SK-N-SH treated with all-trans-retinoic acid at 6 μM for 48 hours (cell line): ENCODE data around the gene MYLIP.

Experiments used
- ATAC-seq: fragments of 200-7000 bp; cut with Tn5 transposase; 3 replicates; pipeline ENCODE4 v1.9.1; 2020; ENCODE audit warnings: mild to moderate bottlenecking, moderate library complexity
- BACH2 ChIP-seq: fragments of 250-450 bp; sonication (Bioruptor Pico); IDR thresholded peaks from 2 replicates; pipeline ENCODE4 v1.9.0; 2021; ENCODE audit warnings: mild to moderate bottlenecking, borderline replicate concordance
- ESRRG ChIP-seq: fragments of 250-450 bp; sonication (Bioruptor Pico); IDR thresholded peaks from 2 replicates; pipeline ENCODE4 v1.6.1; 2021; ENCODE audit warnings: mild to moderate bottlenecking
- GLIS3 ChIP-seq: fragments of 250-450 bp; sonication (Bioruptor Pico); IDR thresholded peaks from 2 replicates; pipeline ENCODE4 v1.5.0; 2020; ENCODE audit warnings: mild to moderate bottlenecking, moderate library complexity
- ISL1 ChIP-seq: fragments of 250-450 bp; sonication (Bioruptor Pico); IDR thresholded peaks from 2 replicates; pipeline ENCODE4 v2.1.2; 2022; ENCODE audit warnings: mild to moderate bottlenecking, moderate library complexity
- OSR1 ChIP-seq: fragments of 250-450 bp; sonication (Bioruptor Pico); IDR thresholded peaks from 2 replicates; pipeline ENCODE4 v1.8.0; 2022; ENCODE audit warnings: moderate library complexity, mild to moderate bottlenecking, inconsistent platforms
- PPARA ChIP-seq: fragments of 250-450 bp; sonication (Bioruptor Pico); IDR thresholded peaks from 2 replicates; pipeline ENCODE4 v1.5.0; 2020; ENCODE audit warnings: mild to moderate bottlenecking, borderline replicate concordance
- RARB ChIP-seq: fragments of 250-450 bp; sonication (Bioruptor Pico); IDR thresholded peaks from 2 replicates; pipeline ENCODE4 v1.8.0; 2021; ENCODE audit warnings: mild to moderate bottlenecking, moderate library complexity
- SNAI2 ChIP-seq: fragments of 250-450 bp; sonication (Bioruptor Pico); IDR thresholded peaks from 2 replicates; pipeline ENCODE4 v1.5.0; 2020; ENCODE audit warnings: mild to moderate bottlenecking, moderate library complexity
- TCF4 ChIP-seq: fragments of 250-450 bp; sonication (Bioruptor Pico); IDR thresholded peaks from 2 replicates; pipeline ENCODE4 v1.8.0; 2021; ENCODE audit warnings: mild to moderate bottlenecking, moderate library complexity, borderline replicate concordance
- TOX ChIP-seq: fragments of 250-450 bp; sonication (Bioruptor Pico); IDR thresholded peaks from 2 replicates; pipeline ENCODE4 v1.8.0; 2021; ENCODE audit warnings: mild to moderate bottlenecking, moderate library complexity, borderline replicate concordance
- ZC3H10 ChIP-seq: fragments of 250-450 bp; sonication (Bioruptor Pico); IDR thresholded peaks from 2 replicates; pipeline ENCODE4 v1.5.1; 2021; ENCODE audit warnings: mild to moderate bottlenecking, moderate library complexity
- ZFP30 ChIP-seq: fragments of 450-650 bp; formaldehyde crosslinking; IDR thresholded peaks from 2 replicates; pipeline ENCODE4 v1.5.0; 2022; ENCODE audit warnings: mild to moderate bottlenecking, moderate library complexity
- ZNF70 ChIP-seq: fragments of 450-650 bp; formaldehyde crosslinking; IDR thresholded peaks from 2 replicates; pipeline ENCODE4 v1.5.0; 2020; ENCODE audit warnings: mild to moderate bottlenecking, moderate library complexity
- ZNF8 ChIP-seq: fragments of 450-650 bp; formaldehyde crosslinking; IDR thresholded peaks from 2 replicates; pipeline ENCODE4 v1.5.0; 2020; ENCODE audit warnings: mild to moderate bottlenecking, moderate library complexity
- TF ChIP-seq, protein P1 (sequence below): fragments of 250-450 bp; sonication (Bioruptor Pico); IDR thresholded peaks from 2 replicates; pipeline ENCODE4 v1.8.0; 2021; ENCODE audit warnings: low read depth, mild to moderate bottlenecking, moderate library complexity, borderline replicate concordance
- TF ChIP-seq, protein P2 (sequence below): fragments of 250-450 bp; sonication (Bioruptor Pico); IDR thresholded peaks from 2 replicates; pipeline ENCODE4 v1.8.0; 2020; ENCODE audit warnings: mild to moderate bottlenecking, moderate library complexity, borderline replicate concordance
- TF ChIP-seq, protein P3 (sequence below): fragments of 250-450 bp; sonication (Bioruptor Pico); IDR thresholded peaks from 2 replicates; pipeline ENCODE4 v1.5.1; 2020; ENCODE audit warnings: low read depth, mild to moderate bottlenecking, moderate library complexity
- TF ChIP-seq, protein P4 (sequence below): fragments of 250-450 bp; sonication (Bioruptor Pico); IDR thresholded peaks from 2 replicates; pipeline ENCODE4 v1.5.0; 2020; ENCODE audit warnings: mild to moderate bottlenecking, moderate library complexity
- TF ChIP-seq, protein P5 (sequence below): fragments of 250-450 bp; sonication (Bioruptor Pico); IDR thresholded peaks from 2 replicates; pipeline ENCODE4 v1.5.1; 2021; ENCODE audit warnings: mild to moderate bottlenecking, moderate library complexity

Gene MYLIP

DNA sequence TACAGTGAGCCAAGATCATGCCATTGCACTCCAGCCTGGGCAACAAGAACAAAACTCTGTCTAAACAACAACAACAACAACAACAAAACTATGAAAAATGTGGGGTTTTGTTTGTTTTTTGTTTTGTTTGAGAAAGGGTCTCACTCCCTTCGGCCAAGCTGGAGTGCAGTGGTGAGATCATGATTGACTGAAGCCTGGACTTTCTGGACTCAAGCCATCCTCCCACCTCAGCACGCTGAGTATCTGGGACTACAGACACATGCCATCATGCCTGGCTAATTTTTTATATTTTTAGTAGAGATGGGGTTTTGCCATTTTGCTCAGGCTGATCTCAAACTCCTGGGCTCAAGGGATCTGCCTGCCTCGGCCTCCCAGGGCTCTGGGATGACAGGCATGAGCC is 2.8 kb upstream of the MYLIP start:
- ATAC-seq = no peak

DNA sequence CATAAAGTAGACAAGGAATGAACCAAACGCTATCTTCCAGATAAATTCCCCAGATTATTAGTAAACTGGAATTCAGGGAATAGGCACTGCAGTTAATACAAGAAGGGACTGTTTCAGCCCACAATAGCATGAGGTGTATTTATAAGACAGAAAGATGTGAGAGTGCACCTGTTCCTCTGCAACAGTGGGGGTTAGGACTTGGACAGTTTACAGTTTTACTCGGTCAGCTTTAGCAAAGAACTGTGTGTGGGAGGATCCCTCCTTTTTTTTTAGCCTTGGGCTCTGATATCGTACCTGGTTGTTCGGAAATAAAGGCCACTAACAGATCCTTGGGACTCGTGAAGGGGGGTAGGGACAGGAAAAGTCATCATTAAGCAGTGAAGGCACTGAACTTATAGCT is 2.0 kb upstream of the MYLIP start:
- ATAC-seq = no peak
- TF ChIP-seq ZFP30 (CRISPR knock-in tag) (no peak), RARB (CRISPR knock-in tag) (no peak), TCF4 (CRISPR knock-in tag) (no peak), TOX (CRISPR knock-in tag) (no peak), GLIS3 (CRISPR knock-in tag) (no peak), OSR1 (CRISPR knock-in tag) (no peak), ESRRG (CRISPR knock-in tag) (no peak), ZNF8 (no peak), SNAI2 (CRISPR knock-in tag) (no peak), PPARA (CRISPR knock-in tag) (no peak), ISL1 (no peak), BACH2 (no peak)
- TF ChIP-seq, protein P1, sequence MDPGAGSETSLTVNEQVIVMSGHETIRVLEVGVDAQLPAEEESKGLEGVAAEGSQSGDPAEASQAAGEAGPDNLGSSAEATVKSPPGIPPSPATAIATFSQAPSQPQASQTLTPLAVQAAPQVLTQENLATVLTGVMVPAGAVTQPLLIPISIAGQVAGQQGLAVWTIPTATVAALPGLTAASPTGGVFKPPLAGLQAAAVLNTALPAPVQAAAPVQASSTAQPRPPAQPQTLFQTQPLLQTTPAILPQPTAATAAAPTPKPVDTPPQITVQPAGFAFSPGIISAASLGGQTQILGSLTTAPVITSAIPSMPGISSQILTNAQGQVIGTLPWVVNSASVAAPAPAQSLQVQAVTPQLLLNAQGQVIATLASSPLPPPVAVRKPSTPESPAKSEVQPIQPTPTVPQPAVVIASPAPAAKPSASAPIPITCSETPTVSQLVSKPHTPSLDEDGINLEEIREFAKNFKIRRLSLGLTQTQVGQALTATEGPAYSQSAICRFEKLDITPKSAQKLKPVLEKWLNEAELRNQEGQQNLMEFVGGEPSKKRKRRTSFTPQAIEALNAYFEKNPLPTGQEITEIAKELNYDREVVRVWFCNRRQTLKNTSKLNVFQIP (CRISPR knock-in tag) = no peak
- TF ChIP-seq, protein P2, sequence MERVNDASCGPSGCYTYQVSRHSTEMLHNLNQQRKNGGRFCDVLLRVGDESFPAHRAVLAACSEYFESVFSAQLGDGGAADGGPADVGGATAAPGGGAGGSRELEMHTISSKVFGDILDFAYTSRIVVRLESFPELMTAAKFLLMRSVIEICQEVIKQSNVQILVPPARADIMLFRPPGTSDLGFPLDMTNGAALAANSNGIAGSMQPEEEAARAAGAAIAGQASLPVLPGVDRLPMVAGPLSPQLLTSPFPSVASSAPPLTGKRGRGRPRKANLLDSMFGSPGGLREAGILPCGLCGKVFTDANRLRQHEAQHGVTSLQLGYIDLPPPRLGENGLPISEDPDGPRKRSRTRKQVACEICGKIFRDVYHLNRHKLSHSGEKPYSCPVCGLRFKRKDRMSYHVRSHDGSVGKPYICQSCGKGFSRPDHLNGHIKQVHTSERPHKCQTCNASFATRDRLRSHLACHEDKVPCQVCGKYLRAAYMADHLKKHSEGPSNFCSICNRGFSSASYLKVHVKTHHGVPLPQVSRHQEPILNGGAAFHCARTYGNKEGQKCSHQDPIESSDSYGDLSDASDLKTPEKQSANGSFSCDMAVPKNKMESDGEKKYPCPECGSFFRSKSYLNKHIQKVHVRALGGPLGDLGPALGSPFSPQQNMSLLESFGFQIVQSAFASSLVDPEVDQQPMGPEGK (CRISPR knock-in tag) = no peak
- TF ChIP-seq, protein P3, sequence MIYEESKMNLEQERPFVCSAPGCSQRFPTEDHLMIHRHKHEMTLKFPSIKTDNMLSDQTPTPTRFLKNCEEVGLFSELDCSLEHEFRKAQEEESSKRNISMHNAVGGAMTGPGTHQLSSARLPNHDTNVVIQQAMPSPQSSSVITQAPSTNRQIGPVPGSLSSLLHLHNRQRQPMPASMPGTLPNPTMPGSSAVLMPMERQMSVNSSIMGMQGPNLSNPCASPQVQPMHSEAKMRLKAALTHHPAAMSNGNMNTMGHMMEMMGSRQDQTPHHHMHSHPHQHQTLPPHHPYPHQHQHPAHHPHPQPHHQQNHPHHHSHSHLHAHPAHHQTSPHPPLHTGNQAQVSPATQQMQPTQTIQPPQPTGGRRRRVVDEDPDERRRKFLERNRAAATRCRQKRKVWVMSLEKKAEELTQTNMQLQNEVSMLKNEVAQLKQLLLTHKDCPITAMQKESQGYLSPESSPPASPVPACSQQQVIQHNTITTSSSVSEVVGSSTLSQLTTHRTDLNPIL = no peak
- TF ChIP-seq, protein P4, sequence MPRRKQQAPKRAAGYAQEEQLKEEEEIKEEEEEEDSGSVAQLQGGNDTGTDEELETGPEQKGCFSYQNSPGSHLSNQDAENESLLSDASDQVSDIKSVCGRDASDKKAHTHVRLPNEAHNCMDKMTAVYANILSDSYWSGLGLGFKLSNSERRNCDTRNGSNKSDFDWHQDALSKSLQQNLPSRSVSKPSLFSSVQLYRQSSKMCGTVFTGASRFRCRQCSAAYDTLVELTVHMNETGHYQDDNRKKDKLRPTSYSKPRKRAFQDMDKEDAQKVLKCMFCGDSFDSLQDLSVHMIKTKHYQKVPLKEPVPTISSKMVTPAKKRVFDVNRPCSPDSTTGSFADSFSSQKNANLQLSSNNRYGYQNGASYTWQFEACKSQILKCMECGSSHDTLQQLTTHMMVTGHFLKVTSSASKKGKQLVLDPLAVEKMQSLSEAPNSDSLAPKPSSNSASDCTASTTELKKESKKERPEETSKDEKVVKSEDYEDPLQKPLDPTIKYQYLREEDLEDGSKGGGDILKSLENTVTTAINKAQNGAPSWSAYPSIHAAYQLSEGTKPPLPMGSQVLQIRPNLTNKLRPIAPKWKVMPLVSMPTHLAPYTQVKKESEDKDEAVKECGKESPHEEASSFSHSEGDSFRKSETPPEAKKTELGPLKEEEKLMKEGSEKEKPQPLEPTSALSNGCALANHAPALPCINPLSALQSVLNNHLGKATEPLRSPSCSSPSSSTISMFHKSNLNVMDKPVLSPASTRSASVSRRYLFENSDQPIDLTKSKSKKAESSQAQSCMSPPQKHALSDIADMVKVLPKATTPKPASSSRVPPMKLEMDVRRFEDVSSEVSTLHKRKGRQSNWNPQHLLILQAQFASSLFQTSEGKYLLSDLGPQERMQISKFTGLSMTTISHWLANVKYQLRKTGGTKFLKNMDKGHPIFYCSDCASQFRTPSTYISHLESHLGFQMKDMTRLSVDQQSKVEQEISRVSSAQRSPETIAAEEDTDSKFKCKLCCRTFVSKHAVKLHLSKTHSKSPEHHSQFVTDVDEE (CRISPR knock-in tag) = no peak

More for the DNA sequence above, 2.8 kb upstream of the MYLIP start:
- no peak for TF ChIP-seq ISL1
- no peak for TF ChIP-seq TCF4 (CRISPR knock-in tag)
- TF ChIP-seq, protein P5, sequence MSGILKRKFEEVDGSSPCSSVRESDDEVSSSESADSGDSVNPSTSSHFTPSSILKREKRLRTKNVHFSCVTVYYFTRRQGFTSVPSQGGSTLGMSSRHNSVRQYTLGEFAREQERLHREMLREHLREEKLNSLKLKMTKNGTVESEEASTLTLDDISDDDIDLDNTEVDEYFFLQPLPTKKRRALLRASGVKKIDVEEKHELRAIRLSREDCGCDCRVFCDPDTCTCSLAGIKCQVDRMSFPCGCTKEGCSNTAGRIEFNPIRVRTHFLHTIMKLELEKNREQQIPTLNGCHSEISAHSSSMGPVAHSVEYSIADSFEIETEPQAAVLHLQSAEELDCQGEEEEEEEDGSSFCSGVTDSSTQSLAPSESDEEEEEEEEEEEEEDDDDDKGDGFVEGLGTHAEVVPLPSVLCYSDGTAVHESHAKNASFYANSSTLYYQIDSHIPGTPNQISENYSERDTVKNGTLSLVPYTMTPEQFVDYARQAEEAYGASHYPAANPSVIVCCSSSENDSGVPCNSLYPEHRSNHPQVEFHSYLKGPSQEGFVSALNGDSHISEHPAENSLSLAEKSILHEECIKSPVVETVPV (CRISPR knock-in tag) = no peak
- TF ChIP-seq BACH2 = no peak
- TF ChIP-seq, protein P3 = no peak
- no peak for TF ChIP-seq OSR1 (CRISPR knock-in tag)
- no peak for TF ChIP-seq ZNF70 (CRISPR knock-in tag)
- TF ChIP-seq, protein P4 (CRISPR knock-in tag) = no peak
- TF ChIP-seq ZC3H10 (CRISPR knock-in tag) = no peak
- TF ChIP-seq, protein P1 (CRISPR knock-in tag) = no peak
- no peak for TF ChIP-seq PPARA (CRISPR knock-in tag)
- TF ChIP-seq TOX (CRISPR knock-in tag) = no peak
- no peak for TF ChIP-seq ESRRG (CRISPR knock-in tag)
- no peak for TF ChIP-seq ZFP30 (CRISPR knock-in tag)
- TF ChIP-seq, all 23 proteins: peak for 0
